Smooth muscle cell of the brain vasculature (primary cell): Measurements from ENCODE around the gene GPATCH2L.

Experiments
- DNase-seq: peaks from one replicate; pipeline ENCODE4 v3.0.0-alpha.2; 2012; ENCODE audit warnings: low read depth, low spot score

Gene GPATCH2L

GRCh38 chr14:76136476-76137110, 15.1 kb upstream of the GPATCH2L start:
- DNase-seq, result no peak

- DNase-seq, result no peak
Observed at GRCh38 chr14:76138119-76138757, 13.5 kb upstream of the GPATCH2L start.

GRCh38 chr14:76138758-76139723, 12.7 kb upstream of the GPATCH2L start:
- no peak for DNase-seq

- DNase-seq, result no peak
Observed at GRCh38 chr14:76143642-76144041, 8.1 kb upstream of the GPATCH2L start.

- DNase-seq, result no peak
Observed at GRCh38 chr14:76146976-76147375, 4.7 kb upstream of the GPATCH2L start.

GRCh38 chr14:76149196-76149595, 2.5 kb upstream of the GPATCH2L start:
- no peak for DNase-seq

GRCh38 chr14:76152333-76152681, 585 bp downstream of the GPATCH2L start:
- DNase-seq, result peak; percentile 23

GRCh38 chr14:76153919-76154318, 2.2 kb downstream of the GPATCH2L start:
- DNase-seq, result no peak

- DNase-seq, result no peak
Observed at GRCh38 chr14:76154539-76155126, 2.9 kb downstream of the GPATCH2L start.

- DNase-seq, result no peak
Observed at GRCh38 chr14:76163668-76164363, 12.1 kb downstream of the GPATCH2L start.

GRCh38 chr14:76168531-76168930, 16.8 kb downstream of the GPATCH2L start:
- no peak for DNase-seq

- DNase-seq, result no peak
Observed at GRCh38 chr14:76169776-76170175, 18.1 kb downstream of the GPATCH2L start.

- no peak for DNase-seq
Observed at GRCh38 chr14:76174982-76175381, 23.3 kb downstream of the GPATCH2L start.

- DNase-seq, result no peak
Observed at GRCh38 chr14:76175942-76176341, 24.2 kb downstream of the GPATCH2L start.

- DNase-seq, result no peak
Observed at GRCh38 chr14:76181546-76181945, 29.8 kb downstream of the GPATCH2L start.

GRCh38 chr14:76186308-76187027, 34.7 kb downstream of the GPATCH2L start:
- no peak for DNase-seq

GRCh38 chr14:76191297-76191696, 39.6 kb downstream of the GPATCH2L start:
- DNase-seq, result no peak

GRCh38 chr14:76193696-76194095, 42.0 kb downstream of the GPATCH2L start:
- no peak for DNase-seq

- DNase-seq, result no peak
Observed at GRCh38 chr14:76194327-76194726, 42.6 kb downstream of the GPATCH2L start.

GRCh38 chr14:76195003-76195402, 43.3 kb downstream of the GPATCH2L start:
- no peak for DNase-seq
